Embryonic facial prominence (tissue), 1 donor: Measurements from ENCODE around the gene BIRC6.
"Not testable (repeated sequence)": the region's sequence is repeated elsewhere in the genome, so short reads cannot be mapped to it uniquely, and the experiment has no call there.

Experiments used
- DNase-seq: peaks from one replicate; pipeline ENCODE4 v3.0.0-alpha.2; 2016; ENCODE audit errors: extremely low spot score

Gene BIRC6

DNA sequence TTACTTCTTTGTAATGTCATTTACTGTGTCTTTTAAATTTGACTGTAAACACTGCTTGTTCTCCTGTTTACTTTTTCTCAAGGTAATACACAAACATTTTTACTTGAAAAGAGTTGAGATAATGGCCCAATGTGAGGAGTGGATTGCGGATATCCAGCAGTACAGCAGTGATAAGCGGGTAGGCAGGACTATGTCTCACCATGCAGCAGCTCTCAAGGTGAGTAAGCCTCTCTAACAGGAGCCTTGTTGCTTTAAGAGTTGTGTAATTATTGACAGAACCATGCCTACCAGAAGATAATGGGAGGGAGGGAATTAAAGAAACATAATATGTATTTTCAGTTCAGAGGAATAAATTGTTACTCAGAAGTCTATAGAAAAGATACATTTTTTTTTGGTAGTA, 254.5 kb downstream of the BIRC6 start:
- DNase-seq = no peak

DNA sequence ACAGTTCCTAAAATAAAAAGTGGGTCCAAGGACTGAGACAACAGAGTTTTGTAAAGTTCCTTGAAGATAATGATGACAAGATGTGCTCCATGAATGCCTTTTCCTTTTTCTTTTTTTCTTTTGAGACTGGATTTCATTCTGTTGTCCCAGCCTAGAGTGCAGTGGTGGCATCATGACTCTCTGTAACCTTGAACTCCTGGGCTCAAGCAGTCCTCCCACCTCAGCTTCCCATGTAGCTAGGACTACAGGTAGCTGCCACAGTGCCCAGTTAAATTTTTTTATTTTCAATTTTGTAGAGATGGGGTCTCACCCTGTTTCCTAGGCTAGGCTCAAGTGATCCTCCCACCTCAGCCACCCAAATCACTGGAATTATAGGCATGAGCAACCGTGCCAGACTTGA, 254.9 kb downstream of the BIRC6 start:
- no peak for DNase-seq

DNA sequence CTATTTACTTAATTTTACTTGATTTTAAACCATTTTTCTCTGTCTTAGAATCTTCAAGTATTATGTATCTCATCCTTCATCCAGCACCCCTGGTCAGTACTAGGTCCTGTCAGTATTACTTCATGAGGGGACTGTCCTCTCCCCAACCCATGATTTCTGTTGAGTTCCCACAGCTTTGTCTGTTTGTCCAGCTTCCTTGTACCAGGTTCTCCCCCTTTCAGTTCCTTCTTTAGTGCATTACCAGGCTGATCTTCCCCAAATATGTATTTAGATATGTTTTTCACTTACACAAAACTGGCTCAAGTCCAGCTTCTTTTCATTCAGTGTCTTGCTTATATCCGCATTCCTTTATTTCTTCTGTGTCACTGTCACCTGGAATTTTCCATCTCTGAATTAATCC, 257.3 kb downstream of the BIRC6 start:
- no peak for DNase-seq

DNA sequence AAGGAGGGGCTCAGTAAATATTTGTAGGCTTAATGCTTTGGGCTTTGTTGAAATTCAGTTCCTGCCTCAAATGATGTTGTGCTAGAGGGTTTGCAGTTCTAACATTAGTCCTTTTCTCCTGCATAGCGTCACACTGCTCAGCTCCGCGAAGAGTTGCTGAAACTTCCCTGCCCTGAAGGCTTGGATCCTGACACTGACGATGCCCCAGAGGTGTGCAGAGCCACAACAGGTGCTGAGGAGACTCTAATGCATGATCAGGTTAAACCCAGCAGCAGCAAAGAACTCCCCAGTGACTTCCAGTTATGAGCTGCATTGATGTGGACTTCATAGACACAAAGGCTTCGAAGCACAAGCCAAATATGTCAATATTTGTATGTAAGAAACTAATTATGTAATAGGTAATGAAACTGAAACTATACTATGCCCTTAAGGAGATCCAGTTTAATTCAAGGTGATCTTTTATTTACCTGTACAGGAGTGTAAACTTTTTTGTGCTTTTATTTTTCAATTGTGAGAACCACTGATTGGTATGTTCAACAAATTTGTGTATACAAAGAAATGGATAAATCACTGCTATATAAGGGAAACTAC, 260.9 kb downstream of the BIRC6 start:
- DNase-seq = no peak

DNA sequence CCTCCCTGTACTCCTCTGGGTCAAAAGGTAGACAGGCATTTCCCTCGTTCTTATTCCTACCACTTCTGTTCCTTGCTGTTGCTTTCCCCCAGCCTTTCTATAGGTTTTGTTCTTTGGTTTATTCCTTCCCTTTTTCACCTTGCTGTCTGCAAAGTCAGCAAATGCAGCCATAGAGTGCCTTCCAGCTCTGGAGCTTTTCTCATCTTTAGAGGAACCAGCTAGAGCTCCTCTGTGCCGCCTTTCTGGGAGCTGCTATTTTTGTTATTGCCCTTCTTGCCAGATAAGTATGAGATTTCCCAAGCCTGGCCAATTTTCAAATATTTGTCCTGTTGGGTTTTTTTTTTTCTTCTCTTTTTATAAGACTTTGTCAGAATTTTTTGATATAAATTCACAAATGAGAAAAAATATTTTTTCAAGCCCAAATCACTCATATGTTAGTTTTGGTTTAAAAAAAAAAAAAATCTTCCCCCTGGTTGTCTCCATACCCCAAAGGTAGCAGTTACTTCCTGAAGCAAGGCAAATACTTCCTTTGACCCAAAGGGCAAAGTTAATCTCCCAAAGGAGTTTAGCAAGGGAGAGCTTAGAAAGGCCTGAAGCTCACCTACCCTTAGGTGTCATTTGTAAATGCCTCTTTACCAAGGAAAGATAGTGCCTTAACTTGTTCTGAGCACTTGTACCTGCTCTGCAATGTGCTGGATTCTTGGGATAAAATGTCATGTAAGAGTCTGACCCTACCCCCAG, 265.9 kb downstream of the BIRC6 start:
- no peak for DNase-seq

DNA sequence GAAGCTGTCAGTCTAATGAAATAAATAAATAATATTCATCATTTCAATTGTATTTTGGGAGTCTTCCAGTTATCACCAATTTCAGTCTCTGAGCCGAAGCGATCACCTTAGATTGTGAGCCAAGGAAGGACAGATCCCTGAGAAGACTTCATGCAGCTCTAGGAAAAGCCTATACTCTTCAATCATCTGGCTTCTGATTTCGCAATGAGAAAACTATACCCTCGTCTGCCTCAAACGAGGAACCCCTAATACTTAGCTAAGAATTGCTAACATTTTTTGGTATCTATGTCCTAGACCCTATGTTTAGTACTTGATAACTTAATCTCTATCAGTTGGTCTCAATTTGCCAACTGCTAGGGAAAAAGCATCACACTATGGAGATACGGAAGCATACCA, 266.5 kb downstream of the BIRC6 start:
- DNase-seq = no peak

DNA sequence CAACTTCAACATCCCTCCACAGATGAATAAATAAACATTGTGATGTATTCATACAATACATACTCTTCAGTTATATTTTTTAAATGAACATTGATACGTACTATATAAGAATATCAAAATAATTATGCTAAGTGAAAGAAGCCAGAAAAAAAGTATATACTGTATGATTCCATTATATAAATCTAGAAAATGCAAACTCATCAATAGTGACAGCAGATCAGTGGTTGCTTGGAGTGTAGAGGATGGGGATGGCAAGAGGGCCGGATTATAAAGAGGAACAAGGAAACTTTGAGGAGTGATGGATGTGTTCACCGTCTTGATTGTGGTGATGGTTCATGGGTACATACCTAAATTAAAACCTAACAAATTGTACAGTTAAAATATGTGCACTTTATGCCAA, 268.0 kb downstream of the BIRC6 start:
- DNase-seq = no peak

DNA sequence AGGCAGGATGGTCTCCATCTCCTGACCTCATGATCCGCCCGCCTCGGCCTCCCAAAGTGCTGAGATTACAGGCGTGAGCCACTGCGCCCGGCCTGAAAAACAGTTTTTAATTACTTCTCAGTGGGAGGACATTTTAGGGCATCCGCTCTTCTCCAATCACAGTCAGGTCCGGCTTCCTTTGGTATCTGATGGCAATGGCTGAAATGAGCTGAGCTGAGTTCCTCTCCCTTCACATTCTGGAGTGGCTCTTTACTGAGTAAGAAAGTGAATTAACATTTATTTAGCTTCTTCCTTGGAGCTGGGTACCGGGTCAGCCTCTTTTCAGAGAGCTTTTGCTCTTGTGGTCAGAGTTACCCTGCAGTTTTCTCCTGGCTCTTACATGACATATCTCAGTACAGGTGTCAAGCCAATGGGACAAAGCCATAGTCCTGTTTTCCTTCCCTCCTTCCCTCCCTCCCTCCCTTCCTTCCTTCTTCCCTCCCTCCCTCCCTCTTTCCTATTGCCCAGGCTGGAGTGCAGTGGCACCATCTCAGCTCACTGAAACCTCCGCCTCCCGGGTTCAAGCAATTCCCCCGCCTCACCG, 269.9 kb downstream of the BIRC6 start:
- DNase-seq = no peak

DNA sequence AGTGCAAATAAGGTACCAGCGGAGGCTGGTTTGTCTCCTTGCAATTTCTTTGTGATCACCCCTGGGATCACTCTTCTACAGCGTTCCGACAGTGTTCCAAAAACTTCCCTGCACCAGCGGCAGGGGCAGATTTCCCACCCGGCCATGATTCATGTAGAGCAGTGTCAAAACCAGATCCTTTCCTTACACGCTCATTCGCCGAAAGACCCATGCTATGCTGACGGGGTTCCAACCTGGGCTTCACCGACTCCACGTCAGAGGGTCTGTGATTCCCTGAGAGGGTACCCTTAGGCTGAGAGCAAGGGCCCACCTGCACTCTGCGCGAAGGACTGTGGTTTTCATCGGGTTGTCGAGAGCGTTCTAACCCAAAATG, 270.6 kb downstream of the BIRC6 start:
- peak; percentile 16 for DNase-seq

DNA sequence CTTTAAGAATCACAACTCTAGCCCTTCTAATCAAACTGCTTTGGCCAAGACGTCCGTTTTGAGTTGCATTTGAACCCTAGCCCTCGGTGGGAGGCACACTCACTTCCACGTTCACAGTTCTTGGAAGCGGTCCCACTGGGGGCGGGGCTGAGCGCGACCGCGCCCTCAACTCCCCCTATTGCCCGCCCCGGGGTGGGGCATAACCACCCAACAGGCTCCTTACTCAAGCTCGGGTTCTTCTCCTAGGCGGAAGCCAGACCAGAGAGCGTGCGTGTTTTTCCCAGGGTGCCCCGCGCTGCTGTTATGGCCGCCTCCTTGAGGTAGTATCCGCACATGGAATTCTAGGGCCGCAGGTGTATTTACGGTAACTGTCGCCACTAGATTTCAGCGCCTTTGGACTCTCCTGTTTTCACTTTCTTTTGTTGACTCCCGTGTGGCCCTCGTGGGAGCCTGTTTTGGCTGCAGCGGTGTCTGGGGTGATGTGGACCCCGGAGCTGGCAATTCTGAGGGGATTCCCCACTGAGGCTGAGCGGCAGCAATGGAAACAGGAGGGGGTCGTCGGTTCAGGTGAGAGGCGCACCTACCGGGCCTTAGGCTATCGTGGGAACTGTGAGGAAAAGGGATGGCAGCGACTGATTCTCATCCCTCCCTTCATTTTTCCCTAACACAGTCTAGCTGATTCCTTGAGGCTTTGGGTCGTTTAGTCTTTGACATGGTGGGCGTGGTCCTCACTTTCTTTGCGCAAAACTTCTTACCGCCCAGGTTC, 271.2 kb downstream of the BIRC6 start, which contains the start of gene TTC27:
Gene TTC27, plus strand, starts transcription at position 237 of the 766 bp plus-strand sequence. Its CDS starts 243 bp downstream, at position 480.
- peak; percentile 89 for DNase-seq

DNA sequence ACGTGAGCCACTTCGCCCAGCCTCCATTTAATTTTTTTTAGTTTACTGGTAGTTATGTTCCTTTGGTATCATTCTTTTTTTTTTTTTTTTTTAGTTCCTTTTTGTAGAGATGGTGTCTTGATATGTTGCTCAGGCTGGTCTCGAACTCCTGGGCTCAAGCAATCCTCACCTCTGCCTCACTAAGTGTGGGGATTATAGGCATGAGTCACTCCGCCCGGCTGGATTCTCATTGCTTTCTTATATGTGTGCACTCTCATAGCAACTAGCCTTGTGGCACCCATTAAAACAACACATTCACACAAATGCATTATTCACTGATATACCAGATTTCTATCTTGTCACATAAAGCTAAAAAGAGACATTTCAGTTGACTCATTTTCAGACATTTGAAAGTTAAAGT, 275.3 kb downstream of the BIRC6 start:
- DNase-seq = no peak

DNA sequence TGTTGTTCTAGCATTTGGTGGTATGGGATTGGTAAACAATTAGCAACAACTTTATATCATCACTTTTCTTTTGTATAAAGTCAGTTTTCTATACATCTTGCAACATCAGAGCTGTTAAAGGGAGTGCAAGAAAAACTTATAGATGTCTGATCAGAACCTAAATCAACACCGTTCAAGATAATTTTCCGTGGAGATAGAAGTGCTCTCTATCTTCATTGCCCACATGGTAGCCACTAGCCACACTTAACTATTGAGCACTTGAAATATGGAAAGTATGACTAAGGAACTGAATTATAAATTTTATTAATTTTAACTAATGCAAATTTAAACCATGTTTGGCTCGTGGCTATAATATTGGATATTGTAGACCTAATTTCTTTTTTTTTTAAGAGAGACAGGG, 276.2 kb downstream of the BIRC6 start:
- no peak for DNase-seq

DNA sequence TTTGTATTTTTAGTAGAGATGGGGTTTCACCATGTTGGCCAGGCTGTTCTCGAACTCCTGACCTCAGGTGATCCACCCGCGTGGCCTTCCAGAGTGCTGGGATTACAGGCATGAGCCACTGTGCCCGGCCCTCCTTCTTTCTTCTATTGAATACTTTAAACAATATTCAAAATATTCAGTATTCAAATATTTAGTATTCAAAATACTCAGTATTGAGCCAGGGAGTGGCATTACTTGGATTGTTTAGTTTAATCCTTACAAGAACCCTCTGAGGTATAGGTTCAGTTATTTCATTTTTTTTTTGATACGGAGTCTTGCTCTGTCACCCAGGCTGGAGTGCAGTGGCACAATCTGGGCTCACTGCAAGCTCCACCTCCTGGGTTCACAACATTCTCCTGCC, 281.7 kb downstream of the BIRC6 start:
- DNase-seq = not testable (repeated sequence)

DNA sequence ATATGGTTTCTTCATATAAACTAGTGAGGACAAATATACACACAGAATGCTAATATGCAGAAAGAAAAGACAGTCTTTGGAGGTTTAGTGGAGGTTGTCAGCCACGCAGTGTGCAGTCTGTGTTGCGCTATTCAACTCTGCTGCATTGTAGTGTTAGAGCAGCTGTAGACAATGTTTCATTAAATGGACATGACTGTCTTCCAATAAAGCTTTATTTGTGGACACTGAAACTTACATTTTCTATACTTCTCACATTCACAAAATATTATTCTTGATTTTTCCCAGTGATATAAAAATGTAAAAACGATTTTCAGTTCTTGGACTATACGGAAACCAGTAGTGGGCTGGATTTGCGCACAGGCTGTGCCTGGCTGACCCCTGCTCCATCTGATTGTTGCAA, 284.4 kb downstream of the BIRC6 start:
- DNase-seq = no peak

DNA sequence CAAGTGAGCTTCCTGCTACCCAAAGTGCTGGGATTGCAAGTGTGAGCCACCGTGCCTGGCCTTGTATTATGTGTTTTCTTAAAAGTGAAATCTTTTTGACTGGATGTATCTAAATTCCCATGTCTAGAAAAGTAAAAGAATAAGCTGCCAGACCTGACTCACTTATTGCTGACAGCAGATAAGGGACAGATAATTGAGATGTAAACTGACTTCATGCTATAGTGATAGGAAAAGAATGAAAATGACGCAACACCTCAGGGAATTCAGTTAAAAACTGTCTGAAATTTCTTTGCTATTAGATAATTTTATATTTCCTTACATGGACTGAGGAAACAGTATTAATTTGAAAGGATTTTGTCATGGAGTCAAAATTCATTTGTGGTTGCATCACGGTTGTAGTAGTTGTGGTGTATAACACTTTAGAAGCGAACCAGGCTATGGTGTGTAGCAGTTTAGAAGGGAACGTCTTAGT, 290.4 kb downstream of the BIRC6 start:
- no peak for DNase-seq

DNA sequence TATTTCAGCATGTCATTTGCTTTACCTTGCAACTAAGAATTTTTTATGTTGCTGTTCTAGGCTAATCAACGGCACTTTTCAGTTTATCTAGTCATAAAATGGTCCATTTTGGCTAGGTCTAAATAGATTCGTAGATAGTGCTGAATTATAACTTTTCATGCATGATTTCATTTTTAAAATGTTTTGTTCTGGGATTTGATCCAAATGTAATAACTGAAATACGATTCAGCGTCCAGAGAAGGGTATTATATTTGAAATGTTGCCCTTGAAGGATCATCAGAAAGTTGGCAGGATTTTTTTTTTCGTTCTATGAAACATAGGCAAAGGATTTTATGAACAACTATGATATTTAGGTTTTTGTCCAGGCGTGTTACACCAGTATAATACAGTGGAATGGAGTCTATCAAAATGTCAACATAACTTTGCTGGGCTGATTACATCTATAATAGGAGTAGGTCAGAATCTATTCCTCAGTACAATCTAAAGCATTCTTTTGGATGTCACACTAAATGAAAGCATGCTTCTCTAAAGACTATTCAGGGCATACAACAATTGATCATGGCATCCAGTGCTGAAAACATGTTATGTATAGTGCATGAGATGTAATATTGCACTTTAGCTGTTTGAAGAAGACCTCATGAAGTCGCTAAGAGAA, 295.9 kb downstream of the BIRC6 start:
- DNase-seq = no peak

DNA sequence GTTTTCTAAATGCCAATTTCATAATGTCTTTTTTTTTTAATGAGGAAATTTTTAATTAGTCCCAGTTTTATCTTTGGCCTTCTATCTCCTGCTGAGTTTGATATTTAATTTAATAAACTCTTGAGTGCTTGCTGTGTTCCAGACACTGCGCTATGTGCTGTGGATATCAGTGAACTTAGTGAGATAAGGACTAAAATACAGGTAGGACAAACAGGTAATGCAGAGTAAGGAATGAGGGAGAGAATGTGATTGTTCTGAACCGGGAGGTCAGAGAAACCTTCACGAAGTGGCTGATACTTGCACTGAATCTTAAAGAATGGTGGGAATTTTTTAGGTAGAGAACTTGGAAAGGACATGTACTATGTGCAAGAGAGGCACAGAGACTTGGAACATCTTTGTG, 299.2 kb downstream of the BIRC6 start:
- no peak for DNase-seq

DNA sequence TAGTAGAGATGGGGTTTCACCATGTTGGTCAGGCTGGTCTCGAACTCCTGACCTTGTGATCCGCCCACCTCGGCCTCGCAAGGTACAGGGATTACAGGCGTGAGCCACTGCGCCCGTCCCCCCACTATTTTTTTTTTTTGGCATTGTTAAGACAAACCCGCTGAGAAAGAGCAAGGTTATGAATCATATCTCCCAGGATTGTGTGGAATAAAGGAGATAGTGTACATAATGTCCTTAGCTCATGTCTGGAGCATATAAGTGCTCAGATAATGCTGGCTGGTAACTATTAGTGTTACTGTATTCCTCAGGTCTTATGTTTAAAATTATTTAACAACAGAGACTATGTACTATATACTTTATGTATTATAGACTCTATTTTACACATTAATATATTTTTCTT, 307.0 kb downstream of the BIRC6 start:
- no peak for DNase-seq

DNA sequence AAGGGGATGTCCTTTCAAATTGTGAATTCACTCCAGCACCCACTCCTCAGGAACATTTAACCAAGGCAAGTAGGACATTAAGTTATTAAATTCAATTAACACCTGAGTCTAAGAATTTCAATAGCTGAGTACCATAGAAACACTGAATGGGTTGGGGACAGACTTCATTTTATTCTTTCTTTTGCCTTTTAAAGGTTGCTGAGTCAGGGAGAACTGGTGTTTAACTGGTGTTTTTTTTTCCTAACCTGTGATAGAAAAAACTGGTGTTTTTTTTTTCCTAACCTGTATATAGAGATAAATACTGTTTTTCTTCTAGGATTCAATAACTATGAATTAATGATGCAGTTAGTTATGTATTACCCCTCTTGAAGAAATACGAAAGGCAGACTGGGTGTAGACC, 309.9 kb downstream of the BIRC6 start:
- DNase-seq = no peak

DNA sequence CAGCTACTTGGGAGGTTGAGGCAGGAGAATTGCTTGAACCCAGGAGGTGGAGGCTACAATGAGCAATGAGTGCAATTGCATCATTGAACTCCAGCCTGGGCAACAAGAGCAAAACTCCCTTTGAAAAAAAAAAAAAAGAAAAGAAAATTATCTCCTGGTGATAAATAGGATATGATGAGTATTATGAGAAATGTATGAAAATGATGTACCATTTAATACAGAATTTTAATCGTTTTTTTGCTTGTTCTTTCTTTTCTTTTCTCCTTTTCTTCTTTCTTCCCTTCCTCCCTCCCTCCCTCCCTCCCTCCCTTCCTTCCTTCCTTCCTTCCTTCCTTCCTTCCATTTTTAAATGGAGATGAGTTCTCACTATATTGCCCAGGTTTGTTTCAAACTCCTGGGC, 311.4 kb downstream of the BIRC6 start:
- no peak for DNase-seq
